Epithelial cell of proximal tubule (primary cell): Measurements from ENCODE around the gene KLK6. TPM values are rescaled to one million over a fixed set of nuclear protein-coding genes. Genes with fewer than 3 reads are reported as not detected.

Experiments
- DNase-seq: peaks from one replicate; pipeline ENCODE4 v3.0.0-alpha.2; 2011; ENCODE audit warnings: low read depth
- H3K4me3 ChIP-seq: 2 replicates; pipeline ENCODE4 v1.5.1; 2011; ENCODE audit warnings: low read depth, mild to moderate bottlenecking, low read length
- CTCF ChIP-seq: conservative IDR thresholded peaks from 2 replicates; pipeline ENCODE4 v1.5.1; 2012; ENCODE audit warnings: low read depth, mild to moderate bottlenecking, low read length
- total RNA-seq: library from RNA; depleted of rRNA; stranded (reverse); fragments of >200 nt; gene quantifications from 2 replicates; pipeline ENCODE4 v1.2.3, GENCODE V29; 2015

Gene KLK6
- total RNA-seq, 1 donor from 2014 or later: 32.2 TPM

DNA sequence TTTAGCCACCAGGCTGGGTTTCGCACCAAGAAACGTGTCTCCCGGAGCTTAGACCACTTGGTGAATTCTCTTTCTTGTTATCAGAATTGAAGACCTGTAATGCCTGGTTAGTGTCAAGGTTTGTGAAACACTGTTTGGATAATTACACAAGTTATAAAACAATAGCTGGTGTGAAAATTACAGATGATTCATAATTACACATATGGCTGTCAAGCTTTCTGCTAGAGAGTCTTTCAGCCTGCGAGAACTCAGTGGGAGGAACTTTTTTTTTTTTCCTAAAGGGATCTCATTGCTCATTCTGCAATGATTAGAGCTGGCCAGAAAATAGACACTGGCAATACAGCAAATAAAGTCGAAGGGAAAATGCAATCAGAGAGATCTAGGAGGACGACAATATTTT lies 44.8 kb downstream of the KLK6 start:
- no peak for DNase-seq
- no peak for TF ChIP-seq CTCF
- H3K4me3 ChIP-seq: no peak overlapping the region

GRCh38 chr19:50922317-50922853 lies 47.0 kb downstream of the KLK6 start:
- H3K4me3 ChIP-seq: no peak overlapping the region
- DNase-seq: peak; percentile 18
- peak; percentile 88 for TF ChIP-seq CTCF

- no peak for TF ChIP-seq CTCF
- DNase-seq: no peak
Measured at GRCh38 chr19:50921426-50922316, 47.7 kb downstream of the KLK6 start.

DNA sequence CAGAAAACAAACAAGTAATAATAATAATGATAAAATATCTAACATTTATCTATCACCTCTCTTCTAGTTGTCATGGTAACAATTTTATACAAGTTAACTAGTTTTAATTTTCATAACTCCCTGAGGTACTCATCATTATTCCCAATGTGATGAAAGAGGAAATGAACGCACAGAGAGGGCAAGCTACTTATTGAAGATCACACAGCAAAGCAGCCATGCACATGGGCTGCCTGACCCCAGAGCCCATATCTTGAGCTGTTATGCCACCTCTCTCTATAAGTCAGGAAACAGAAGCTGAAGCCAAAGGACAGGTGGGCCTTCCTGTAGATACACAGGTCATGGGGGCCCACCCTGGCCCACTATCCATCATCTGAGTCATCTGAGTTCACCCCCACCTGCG lies 53.3 kb downstream of the KLK6 start:
- DNase-seq: no peak
- H3K4me3 ChIP-seq: no peak overlapping the region
- no peak for TF ChIP-seq CTCF

More at GRCh38 chr19:50921426-50922316, 47.7 kb downstream of the KLK6 start:
- H3K4me3 ChIP-seq: no peak overlapping the region

DNA sequence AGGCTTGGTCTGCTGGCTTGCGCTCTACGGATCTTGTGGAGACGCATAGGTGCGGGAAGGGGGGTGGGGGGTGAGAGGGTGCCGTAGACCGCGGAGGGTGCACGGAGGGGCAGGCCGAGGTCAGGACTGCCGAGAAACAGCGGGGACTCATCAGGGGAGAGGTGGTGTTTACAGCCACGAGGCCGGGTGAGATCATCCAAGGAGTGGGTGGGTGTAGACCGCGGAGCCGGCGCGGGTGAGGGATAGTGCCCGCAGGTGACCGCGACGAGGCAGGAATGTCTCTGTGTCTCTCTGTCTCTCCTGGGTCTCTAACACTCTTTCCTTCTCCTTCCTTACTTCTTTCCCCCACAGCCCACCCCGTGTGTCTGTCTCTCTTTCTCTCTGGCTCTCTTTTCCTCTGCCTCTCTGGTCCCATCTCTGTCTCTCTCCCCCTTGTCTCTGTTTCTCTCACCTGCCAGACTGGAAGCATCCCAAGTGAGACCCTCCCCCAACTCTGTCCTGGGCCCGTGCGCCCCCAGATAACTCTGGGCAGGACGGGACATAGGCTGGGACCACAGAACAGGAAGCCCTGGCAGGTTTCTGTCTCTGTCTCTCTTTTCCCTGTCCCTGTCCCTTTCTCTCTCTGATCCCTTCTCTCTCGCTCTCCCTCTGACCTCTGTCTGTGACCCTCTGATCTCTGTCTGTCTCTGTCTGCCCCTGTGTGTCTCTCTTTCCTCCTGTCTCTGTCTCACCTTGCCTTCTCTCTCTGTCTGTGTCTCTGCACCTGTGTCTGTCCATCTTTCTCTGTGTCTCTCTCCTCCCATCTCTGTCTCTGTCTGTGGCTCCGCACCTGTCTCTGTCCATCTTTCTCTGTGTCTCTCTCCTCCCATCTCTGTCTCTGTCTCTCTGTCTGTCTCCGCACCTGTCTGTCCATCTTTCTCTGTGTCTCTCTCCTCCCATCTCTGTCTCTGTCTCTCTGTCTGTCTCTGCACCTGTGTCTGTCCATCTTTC lies 56.4 kb downstream of the KLK6 start:
- DNase-seq: no peak
- TF ChIP-seq CTCF: no peak

DNA sequence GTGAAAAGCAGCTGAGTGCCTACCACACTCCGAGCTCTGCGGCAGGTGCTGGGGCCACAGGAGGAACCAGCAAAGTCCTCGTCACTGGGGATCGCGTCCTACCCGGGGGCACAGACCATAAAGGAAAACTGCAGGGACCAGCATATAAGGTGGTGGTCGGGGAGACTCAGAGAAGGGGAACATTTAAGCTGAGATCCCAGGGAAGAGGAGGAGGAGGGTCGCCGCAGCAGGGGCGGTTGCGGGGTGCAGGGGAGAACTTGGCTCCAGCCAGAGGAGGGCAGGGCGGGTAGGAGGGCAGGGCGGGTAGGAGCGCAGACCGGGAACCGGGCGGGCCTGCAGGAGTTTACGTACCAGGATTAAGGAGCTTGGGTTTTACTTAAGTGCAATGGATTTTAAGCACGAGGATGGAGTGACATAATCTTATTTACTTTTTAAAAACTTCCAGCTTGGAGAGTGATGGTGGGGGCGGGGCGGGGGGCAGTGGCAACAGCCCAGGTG lies 57.2 kb downstream of the KLK6 start:
- TF ChIP-seq CTCF: no peak
- DNase-seq: no peak
- H3K4me3 ChIP-seq: no peak overlapping the region

More for the DNA sequence above, 56.4 kb downstream of the KLK6 start:
- no peak overlapping the region for H3K4me3 ChIP-seq
